Progenitor cell of endocrine pancreas (in vitro differentiated cells): ENCODE data around the gene USP22. TPM values are rescaled to one million over a fixed set of nuclear protein-coding genes. Genes with fewer than 3 reads are reported as not detected.

Experiments
- DNase-seq: peaks from one replicate; pipeline ENCODE4 v3.0.0; 2021; ENCODE audit warnings: low spot score; ENCODE audit not compliant: unreplicated experiment
- H3K27ac Mint-ChIP-seq: 2 replicates; pipeline ENCODE4 v1.8.0; 2021; ENCODE audit warnings: mild to moderate bottlenecking, moderate library complexity, mixed read lengths
- H3K27me3 Mint-ChIP-seq: 2 replicates; pipeline ENCODE4 v1.8.0; 2021; ENCODE audit warnings: mixed read lengths
- H3K36me3 Mint-ChIP-seq: 2 replicates; pipeline ENCODE4 v1.8.0; 2022; ENCODE audit warnings: mixed read lengths; ENCODE audit not compliant: insufficient read depth
- H3K4me1 Mint-ChIP-seq: 2 replicates; pipeline ENCODE4 v1.8.0; 2021; ENCODE audit warnings: low read depth, mixed read lengths
- H3K4me3 Mint-ChIP-seq: 2 replicates; pipeline ENCODE4 v1.8.0; 2021; ENCODE audit warnings: low read depth, mild to moderate bottlenecking, moderate library complexity, mixed read lengths
- H3K9me3 Mint-ChIP-seq: 2 replicates; pipeline ENCODE4 v1.8.0; 2021; ENCODE audit warnings: low read depth, mixed read lengths
- total RNA-seq: library from RNA; stranded (reverse); gene quantifications from 2 replicates; pipeline ENCODE4 v1.2.1, GENCODE V29; 2021
- TF ChIP-seq, protein P1 (sequence below): fragments of 200-600 bp; sonication (generic); IDR thresholded peaks from one replicate; pipeline ENCODE4 v1.5.0; 2021; ENCODE audit warnings: antibody characterized with exemption, mild to moderate bottlenecking; ENCODE audit not compliant: unreplicated experiment

USP22 gene
- total RNA-seq, 1 donor from 2014 or later = 368 TPM

DNA sequence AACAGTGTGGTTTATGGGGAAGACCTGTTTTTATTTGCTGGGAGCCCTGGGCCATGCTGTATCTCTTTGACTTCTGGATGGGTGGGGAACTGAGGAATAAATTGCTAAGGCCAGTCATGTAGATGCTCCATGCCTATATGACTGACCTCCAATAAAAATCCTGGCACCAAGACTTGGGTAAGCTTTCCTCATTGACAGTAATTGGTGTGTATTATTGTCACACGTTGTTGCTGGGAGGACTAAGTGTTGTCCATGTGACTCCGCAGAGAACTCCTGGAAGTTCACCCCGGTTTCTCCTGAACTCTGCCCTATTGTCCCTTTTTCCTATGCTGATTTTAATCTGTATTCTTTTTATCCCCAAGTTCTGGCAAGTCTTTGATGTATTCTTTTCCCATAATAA, 33.4 kb upstream of the USP22 start:
- Mint-ChIP-seq H3K27me3 (peaks cover 9% of the 10 kb centered on the region), H3K9me3 (no peaks in the 10 kb centered on the region), H3K36me3 (no peaks in the 10 kb centered on the region), H3K27ac (no peak overlapping the region), H3K4me1 (no peaks in the 10 kb centered on the region), H3K4me3 (no peak overlapping the region)
- DNase-seq = no peak
- TF ChIP-seq, protein P1, sequence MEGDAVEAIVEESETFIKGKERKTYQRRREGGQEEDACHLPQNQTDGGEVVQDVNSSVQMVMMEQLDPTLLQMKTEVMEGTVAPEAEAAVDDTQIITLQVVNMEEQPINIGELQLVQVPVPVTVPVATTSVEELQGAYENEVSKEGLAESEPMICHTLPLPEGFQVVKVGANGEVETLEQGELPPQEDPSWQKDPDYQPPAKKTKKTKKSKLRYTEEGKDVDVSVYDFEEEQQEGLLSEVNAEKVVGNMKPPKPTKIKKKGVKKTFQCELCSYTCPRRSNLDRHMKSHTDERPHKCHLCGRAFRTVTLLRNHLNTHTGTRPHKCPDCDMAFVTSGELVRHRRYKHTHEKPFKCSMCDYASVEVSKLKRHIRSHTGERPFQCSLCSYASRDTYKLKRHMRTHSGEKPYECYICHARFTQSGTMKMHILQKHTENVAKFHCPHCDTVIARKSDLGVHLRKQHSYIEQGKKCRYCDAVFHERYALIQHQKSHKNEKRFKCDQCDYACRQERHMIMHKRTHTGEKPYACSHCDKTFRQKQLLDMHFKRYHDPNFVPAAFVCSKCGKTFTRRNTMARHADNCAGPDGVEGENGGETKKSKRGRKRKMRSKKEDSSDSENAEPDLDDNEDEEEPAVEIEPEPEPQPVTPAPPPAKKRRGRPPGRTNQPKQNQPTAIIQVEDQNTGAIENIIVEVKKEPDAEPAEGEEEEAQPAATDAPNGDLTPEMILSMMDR = no peak

DNA sequence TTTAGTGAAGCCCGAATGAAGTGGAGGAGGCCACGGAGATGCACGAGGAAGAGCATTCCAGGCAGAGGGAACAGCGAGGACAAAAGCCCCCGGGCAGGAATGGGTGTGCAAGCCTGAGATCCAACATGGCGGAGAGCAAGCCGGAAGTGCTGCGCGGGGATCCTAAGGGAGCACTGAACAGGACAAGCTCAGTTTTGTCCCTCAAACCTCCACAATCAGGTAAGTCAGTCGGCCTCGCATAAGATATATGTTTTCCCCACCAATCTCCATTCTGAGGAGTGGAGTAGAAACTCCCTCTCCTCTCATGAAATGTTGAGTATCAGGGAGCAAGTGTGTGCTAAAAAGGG, 32.9 kb upstream of the USP22 start:
- no peak for DNase-seq
- no peaks in the 10 kb centered on the region for H3K4me1 Mint-ChIP-seq
- H3K27ac Mint-ChIP-seq = no peak overlapping the region
- no peaks in the 10 kb centered on the region for H3K9me3 Mint-ChIP-seq
- peaks cover 9% of the 10 kb centered on the region for H3K27me3 Mint-ChIP-seq
- no peaks in the 10 kb centered on the region for H3K36me3 Mint-ChIP-seq
- TF ChIP-seq, protein P1 = no peak
- no peak overlapping the region for H3K4me3 Mint-ChIP-seq

DNA sequence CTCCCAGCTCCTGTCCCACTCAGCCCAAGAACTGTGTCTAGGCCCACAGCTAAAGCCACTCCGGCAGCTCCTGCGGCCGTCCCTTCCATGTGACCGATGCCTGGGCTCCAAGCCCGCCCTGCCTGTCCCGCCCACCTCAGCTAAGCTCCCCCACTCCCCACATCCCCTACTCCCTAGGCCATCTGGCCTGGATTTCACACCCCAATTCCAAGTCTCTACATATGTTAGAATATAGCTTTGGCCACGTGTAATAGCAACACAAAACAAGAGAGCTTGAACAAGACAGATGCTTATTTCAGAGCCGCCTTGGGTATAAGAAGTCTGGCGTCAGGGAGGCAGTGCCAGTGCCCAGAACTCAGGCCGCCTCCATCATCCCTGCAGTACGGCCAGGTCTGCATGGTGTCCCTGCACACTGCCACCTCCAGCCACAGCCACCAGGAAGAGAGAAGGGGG, 30.0 kb upstream of the USP22 start:
- no peak for DNase-seq
- no peak overlapping the region for H3K4me3 Mint-ChIP-seq
- H3K27ac Mint-ChIP-seq = no peak overlapping the region
- no peaks in the 10 kb centered on the region for H3K9me3 Mint-ChIP-seq
- TF ChIP-seq, protein P1 = no peak
- no peaks in the 10 kb centered on the region for H3K4me1 Mint-ChIP-seq
- no peaks in the 10 kb centered on the region for H3K36me3 Mint-ChIP-seq
- peaks cover 5% of the 10 kb centered on the region for H3K27me3 Mint-ChIP-seq

DNA sequence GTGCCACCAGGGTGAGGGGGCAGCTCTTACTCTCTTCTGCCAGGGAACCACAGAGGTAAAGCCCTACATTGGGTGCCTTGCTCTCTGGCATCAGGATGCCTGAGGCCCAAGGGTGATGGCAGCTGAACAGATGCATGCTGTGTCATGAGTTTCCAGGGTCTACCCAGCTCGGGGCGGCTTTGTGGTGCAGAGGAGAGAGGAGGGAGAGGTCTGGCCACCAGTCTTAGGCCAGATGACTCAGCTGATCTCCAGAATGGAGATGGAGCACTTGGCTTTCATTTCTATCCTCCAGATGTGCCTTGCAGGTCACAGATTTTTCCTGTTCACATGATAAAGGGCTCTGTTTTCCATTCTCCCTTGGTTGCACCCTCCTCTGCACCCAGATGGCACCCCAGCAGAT, 23.6 kb upstream of the USP22 start:
- Mint-ChIP-seq H3K4me1 (no peaks in the 10 kb centered on the region), H3K27me3 (no peaks in the 10 kb centered on the region), H3K27ac (no peak overlapping the region), H3K4me3 (no peak overlapping the region), H3K9me3 (no peaks in the 10 kb centered on the region), H3K36me3 (no peaks in the 10 kb centered on the region)
- no peak for DNase-seq
- TF ChIP-seq, protein P1 = no peak

DNA sequence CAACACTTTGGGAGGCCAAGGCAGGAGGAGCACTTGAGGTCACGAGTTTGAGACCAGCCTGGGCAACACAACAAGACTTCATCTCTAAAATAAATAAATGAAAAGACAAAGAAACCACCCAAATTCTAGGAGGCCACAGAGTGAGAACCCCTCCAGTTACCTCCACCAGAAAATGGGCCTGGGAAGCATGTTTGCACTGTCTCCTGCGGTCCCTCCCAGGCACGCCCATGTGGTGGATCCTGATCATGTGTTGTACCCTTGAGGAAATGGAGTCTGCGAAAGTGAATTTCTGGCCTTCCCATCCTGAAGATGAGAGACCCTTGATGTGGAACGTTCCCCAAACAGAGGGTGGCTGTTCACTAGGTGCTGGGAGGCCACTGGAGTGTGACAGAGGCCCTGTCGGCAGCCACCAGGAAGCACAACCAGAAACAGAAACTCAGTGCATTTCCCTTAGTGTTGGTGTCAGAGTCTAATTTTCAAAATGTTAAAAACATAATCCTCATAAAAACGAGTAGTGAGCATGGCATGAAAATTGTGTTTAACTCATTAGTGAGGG, 19.2 kb upstream of the USP22 start:
- H3K4me1 Mint-ChIP-seq = no peaks in the 10 kb centered on the region
- H3K27ac Mint-ChIP-seq = no peak overlapping the region
- TF ChIP-seq, protein P1 = no peak
- H3K9me3 Mint-ChIP-seq = no peaks in the 10 kb centered on the region
- H3K4me3 Mint-ChIP-seq = no peak overlapping the region
- no peak for DNase-seq
- no peaks in the 10 kb centered on the region for H3K36me3 Mint-ChIP-seq
- no peaks in the 10 kb centered on the region for H3K27me3 Mint-ChIP-seq
